GM12891 (cell line): ENCODE results near the gene GPR149.
A peak's percentile ranks its signal among the peaks of the same experiment; 100 is the strongest.

Experiments used
- DNase-seq: peaks from one replicate; pipeline ENCODE4 v3.0.0; 2011; ENCODE audit warnings: low spot score; ENCODE audit not compliant: insufficient read length
- FAIRE-seq: peaks from 2 replicates; lab custom pipeline; 2011; peaks lifted over from hg19 to GRCh38; lab: Jason Lieb, UNC
- PAX5 ChIP-seq: IDR thresholded peaks from 2 replicates; pipeline ENCODE4 v1.6.1; 2011; ENCODE audit warnings: low read length, moderate library complexity, mild to moderate bottlenecking; ENCODE audit not compliant: insufficient read depth, severe bottlenecking
- POLR2A ChIP-seq: IDR thresholded peaks from 2 replicates; pipeline ENCODE4 v1.6.1; 2011; ENCODE audit warnings: low read depth, low read length, control low read depth
- POLR2AphosphoS5 ChIP-seq: IDR thresholded peaks from 2 replicates; pipeline ENCODE4 v1.6.1; 2011; ENCODE audit warnings: low read depth, low read length, control low read depth
- POU2F2 ChIP-seq: IDR thresholded peaks from 2 replicates; pipeline ENCODE4 v1.6.1; 2011; ENCODE audit warnings: low read depth, mild to moderate bottlenecking, control low read depth, low read length, moderate library complexity
- SPI1 ChIP-seq: IDR thresholded peaks from 2 replicates; pipeline ENCODE4 v1.6.1; 2011; ENCODE audit warnings: low read depth, low read length, control low read depth
- TAF1 ChIP-seq: IDR thresholded peaks from 2 replicates; pipeline ENCODE4 v1.6.1; 2011; ENCODE audit warnings: low read depth, low read length, control low read depth

GPR149 gene

GRCh38 chr3:154422694-154423093, 7.3 kb downstream of the GPR149 start:
- no peak for TF ChIP-seq POU2F2
- TF ChIP-seq POLR2AphosphoS5, result no peak
- no peak for TF ChIP-seq SPI1
- TF ChIP-seq PAX5, result no peak
- TF ChIP-seq POLR2A, result no peak
- TF ChIP-seq TAF1, result no peak
- DNase-seq (no peak), FAIRE-seq (no peak)

- DNase-seq (no peak), FAIRE-seq (no peak)
Observed at GRCh38 chr3:154421083-154421482, 8.9 kb downstream of the GPR149 start.

GRCh38 chr3:154398084-154398967, 31.7 kb downstream of the GPR149 start:
- DNase-seq, result no peak
- no peak for TF ChIP-seq POLR2A
- TF ChIP-seq PAX5, result peak; percentile 13
- no peak for TF ChIP-seq POU2F2
- TF ChIP-seq SPI1, result no peak
- no peak for TF ChIP-seq TAF1
- peak; percentile 61 for FAIRE-seq

More at GRCh38 chr3:154421083-154421482, 8.9 kb downstream of the GPR149 start:
- TF ChIP-seq SPI1, result no peak
- no peak for TF ChIP-seq POLR2A
- TF ChIP-seq TAF1, result no peak
- TF ChIP-seq POLR2AphosphoS5, result no peak
- TF ChIP-seq PAX5, result no peak
- TF ChIP-seq POU2F2, result no peak

- FAIRE-seq (no peak), DNase-seq (no peak)
- no peak for TF ChIP-seq POU2F2
- TF ChIP-seq SPI1, result no peak
- TF ChIP-seq PAX5, result no peak
- no peak for TF ChIP-seq POLR2AphosphoS5
- TF ChIP-seq POLR2A, result no peak
Observed at GRCh38 chr3:154389861-154390260, 40.1 kb downstream of the GPR149 start.

GRCh38 chr3:154384479-154384878, 45.5 kb downstream of the GPR149 start:
- FAIRE-seq (no peak), DNase-seq (no peak)
- TF ChIP-seq POLR2A (no peak), SPI1 (no peak), POU2F2 (no peak), POLR2AphosphoS5 (no peak)

- TF ChIP-seq TAF1 (no peak), POLR2A (no peak), POLR2AphosphoS5 (no peak), POU2F2 (no peak), PAX5 (no peak), SPI1 (no peak)
Observed at GRCh38 chr3:154378311-154378710, 51.7 kb downstream of the GPR149 start.

GRCh38 chr3:154367221-154367620, 62.8 kb downstream of the GPR149 start:
- no peak for DNase-seq
- TF ChIP-seq POU2F2 (no peak), SPI1 (no peak), TAF1 (no peak), POLR2A (no peak), POLR2AphosphoS5 (no peak), PAX5 (no peak)
- FAIRE-seq, result no peak

More at GRCh38 chr3:154378311-154378710, 51.7 kb downstream of the GPR149 start:
- no peak for FAIRE-seq
- DNase-seq, result no peak

GRCh38 chr3:154364849-154365248, 65.1 kb downstream of the GPR149 start:
- TF ChIP-seq POLR2AphosphoS5, result no peak
- TF ChIP-seq PAX5, result no peak
- TF ChIP-seq TAF1, result no peak
- no peak for TF ChIP-seq POLR2A
- no peak for TF ChIP-seq SPI1
- no peak for TF ChIP-seq POU2F2
- FAIRE-seq, result no peak
- DNase-seq, result no peak

- TF ChIP-seq SPI1 (no peak), PAX5 (no peak), POU2F2 (no peak)
- DNase-seq, result no peak
- no peak for FAIRE-seq
Observed at GRCh38 chr3:154361099-154361498, 68.9 kb downstream of the GPR149 start.

- TF ChIP-seq POU2F2 (no peak), TAF1 (no peak), POLR2A (no peak), POLR2AphosphoS5 (no peak), PAX5 (no peak), SPI1 (no peak)
- DNase-seq (no peak), FAIRE-seq (no peak)
Observed at GRCh38 chr3:154356009-154356408, 74.0 kb downstream of the GPR149 start.

- TF ChIP-seq SPI1 (no peak), POU2F2 (no peak), PAX5 (no peak), POLR2A (no peak), POLR2AphosphoS5 (no peak), TAF1 (no peak)
- DNase-seq, result no peak
- FAIRE-seq, result no peak
Observed at GRCh38 chr3:154349223-154349622, 80.8 kb downstream of the GPR149 start.
